HG02884 (cell line): ENCODE results near the gene GABRP.
"Not testable (repeated sequence)": the region's sequence is repeated elsewhere in the genome, so short reads cannot be mapped to it uniquely, and the experiment has no call there.

Experiments used
- ATAC-seq: cut with Tn5 transposase; IDR thresholded peaks from one replicate; pipeline ENCODE4 v1.9.1; 2021; ENCODE audit warnings: mild to moderate bottlenecking, moderate library complexity; ENCODE audit not compliant: unreplicated experiment

The GABRP gene

GRCh38 chr5:170755679-170756456 is 27.7 kb upstream of the GABRP start:
- no peak for ATAC-seq

- no peak for ATAC-seq
These were observed 26.8 kb upstream of the GABRP start for GRCh38 chr5:170756691-170757090.

- ATAC-seq, result peak; percentile 58
These were observed 26.3 kb upstream of the GABRP start for GRCh38 chr5:170757182-170757601.

GRCh38 chr5:170757669-170758068 is 25.9 kb upstream of the GABRP start:
- ATAC-seq, result no peak

- no peak for ATAC-seq
These were observed 25.0 kb upstream of the GABRP start for GRCh38 chr5:170758481-170758880.

- no peak for ATAC-seq
These were observed 23.4 kb upstream of the GABRP start for GRCh38 chr5:170760113-170760512.

GRCh38 chr5:170761048-170761707 is 22.3 kb upstream of the GABRP start:
- no peak for ATAC-seq

- ATAC-seq, result no peak
These were observed 21.8 kb upstream of the GABRP start for GRCh38 chr5:170761708-170762066.

- not testable (repeated sequence) for ATAC-seq
These were observed 21.2 kb upstream of the GABRP start for GRCh38 chr5:170762298-170762697.

GRCh38 chr5:170765868-170766267 is 17.7 kb upstream of the GABRP start:
- ATAC-seq, result not testable (repeated sequence)

GRCh38 chr5:170769246-170769645 is 14.3 kb upstream of the GABRP start:
- no peak for ATAC-seq

- no peak for ATAC-seq
These were observed 13.6 kb upstream of the GABRP start for GRCh38 chr5:170769898-170770416.

GRCh38 chr5:170771496-170771895 is 12.0 kb upstream of the GABRP start:
- no peak for ATAC-seq

- no peak for ATAC-seq
These were observed 10.2 kb upstream of the GABRP start for GRCh38 chr5:170773024-170773985.

GRCh38 chr5:170774831-170775230 is 8.7 kb upstream of the GABRP start:
- no peak for ATAC-seq

GRCh38 chr5:170781946-170782345 is 1.6 kb upstream of the GABRP start:
- no peak for ATAC-seq

- ATAC-seq, result no peak
These were observed 1.1 kb upstream of the GABRP start for GRCh38 chr5:170782438-170782837.

GRCh38 chr5:170785416-170785815 is 1.9 kb downstream of the GABRP start:
- no peak for ATAC-seq

- no peak for ATAC-seq
These were observed 3.7 kb downstream of the GABRP start for GRCh38 chr5:170787216-170787615.

GRCh38 chr5:170788626-170789304 is 5.2 kb downstream of the GABRP start:
- no peak for ATAC-seq
